ENCODE measurements around the gene UBR3. TPM values are rescaled to one million over a fixed set of nuclear protein-coding genes. Genes with fewer than 3 reads are reported as not detected.

The UBR3 gene
- total and polyA plus RNA-seq, 3 experiments from 2014 or later: 8.5 to 22.1 (median 21.9) TPM

DNA sequence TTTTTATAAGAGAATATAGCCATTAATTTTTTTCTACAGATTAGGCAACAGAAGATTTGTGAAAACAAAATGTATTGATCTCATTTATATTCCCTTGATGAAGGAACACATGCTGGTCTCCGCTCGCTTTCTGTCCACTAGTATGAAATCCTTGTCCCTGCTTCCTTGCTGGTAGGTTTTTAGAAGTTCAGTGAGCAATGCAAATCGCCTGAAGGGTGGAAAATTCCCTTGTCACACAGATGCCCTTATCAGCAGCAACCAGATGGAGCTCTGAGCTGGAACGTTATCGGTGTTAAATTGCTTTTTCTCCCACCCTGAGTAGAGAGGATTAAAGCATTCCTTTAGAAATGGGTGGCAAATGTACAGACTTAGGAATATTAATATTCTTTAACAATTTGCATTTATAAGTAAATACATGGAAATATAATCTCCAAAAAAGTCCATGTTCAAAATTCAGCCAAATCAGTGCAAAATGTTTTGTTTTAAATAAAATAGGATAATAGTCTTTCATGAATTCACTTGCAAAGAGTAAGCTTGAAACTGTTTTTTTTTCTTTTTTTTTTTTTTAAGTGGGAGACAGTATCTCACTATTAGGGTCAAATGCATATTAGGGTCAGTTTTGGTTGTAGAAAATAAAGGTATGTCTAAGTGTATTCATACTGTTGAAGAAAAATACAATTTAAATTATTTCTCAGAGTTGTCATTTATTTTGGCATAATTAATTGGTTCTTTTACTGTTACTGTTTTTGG lies 186.7 kb downstream of the UBR3 start:
- no peak overlapping the region for H3K4me3 ChIP-seq (ENCODE audit: low read length)
- no peaks in the 10 kb centered on the region for H3K36me3 ChIP-seq (ENCODE audit: insufficient read depth, low read length)
- H3K9me3 ChIP-seq (ENCODE audit: low read length): no peaks in the 10 kb centered on the region
- H3K27me3 Mint-ChIP-seq: no peaks in the 10 kb centered on the region
- no peaks in the 10 kb centered on the region for H3K4me1 Mint-ChIP-seq
- no peaks in the 10 kb centered on the region for H3K9me3 Mint-ChIP-seq
- CTCF ChIA-PET: no interaction called here
- no peaks in the 10 kb centered on the region for H3K27me3 ChIP-seq (ENCODE audit: insufficient read depth, low read length, poor library complexity, severe bottlenecking)
- POLR2A ChIA-PET: no interaction called here
- peaks cover 3 to 36% (median 24%) of the 10 kb centered on the region in 3 donors for H3K36me3 Mint-ChIP-seq
- H3K27ac ChIP-seq (ENCODE audit: low read depth, low read length): peak overlapping the region; percentile 64
- no peak overlapping the region for H3K27ac Mint-ChIP-seq
- DNase-seq: no peak
- H3K4me1 ChIP-seq (ENCODE audit: insufficient read depth, low read length): no peaks in the 10 kb centered on the region
- no peak overlapping the region for H3K4me3 Mint-ChIP-seq

DNA sequence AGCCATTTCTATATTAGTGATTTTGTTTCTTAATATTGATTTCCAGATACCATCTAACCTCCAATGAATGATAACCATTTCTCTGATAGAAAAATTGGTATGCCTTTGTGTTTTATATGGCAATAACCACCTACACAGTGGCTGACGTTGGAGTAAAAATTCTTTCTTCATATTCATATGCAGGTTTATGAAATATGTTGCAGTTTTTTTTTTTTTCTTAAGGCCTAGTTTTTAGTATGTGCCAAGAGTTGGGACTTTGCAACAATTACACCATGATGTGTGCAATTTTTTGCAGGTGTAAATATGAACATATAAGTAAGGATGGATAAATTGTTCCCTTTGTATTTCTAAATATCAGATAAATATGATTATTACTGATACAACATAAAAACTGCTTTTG lies 187.5 kb downstream of the UBR3 start:
- Histone ChIP-seq H3K9me3 (ENCODE audit: low read length) (no peaks in the 10 kb centered on the region), H3K27me3 (ENCODE audit: insufficient read depth, low read length, poor library complexity, severe bottlenecking) (no peaks in the 10 kb centered on the region), H3K4me1 (ENCODE audit: insufficient read depth, low read length) (no peaks in the 10 kb centered on the region), H3K4me3 (ENCODE audit: low read length) (no peak overlapping the region), H3K36me3 (ENCODE audit: insufficient read depth, low read length) (no peaks in the 10 kb centered on the region), H3K27ac (ENCODE audit: low read depth, low read length) (peak overlapping the region; percentile 64)
- POLR2A ChIA-PET: no interaction called here
- H3K9me3 Mint-ChIP-seq: no peaks in the 10 kb centered on the region
- H3K4me1 Mint-ChIP-seq: no peaks in the 10 kb centered on the region
- CTCF ChIA-PET: no interaction called here
- H3K27ac Mint-ChIP-seq: no peak overlapping the region
- peaks cover 3 to 37% (median 21%) of the 10 kb centered on the region in 3 donors for H3K36me3 Mint-ChIP-seq
- no peak for DNase-seq
- no peak overlapping the region for H3K4me3 Mint-ChIP-seq
- H3K27me3 Mint-ChIP-seq: no peaks in the 10 kb centered on the region

DNA sequence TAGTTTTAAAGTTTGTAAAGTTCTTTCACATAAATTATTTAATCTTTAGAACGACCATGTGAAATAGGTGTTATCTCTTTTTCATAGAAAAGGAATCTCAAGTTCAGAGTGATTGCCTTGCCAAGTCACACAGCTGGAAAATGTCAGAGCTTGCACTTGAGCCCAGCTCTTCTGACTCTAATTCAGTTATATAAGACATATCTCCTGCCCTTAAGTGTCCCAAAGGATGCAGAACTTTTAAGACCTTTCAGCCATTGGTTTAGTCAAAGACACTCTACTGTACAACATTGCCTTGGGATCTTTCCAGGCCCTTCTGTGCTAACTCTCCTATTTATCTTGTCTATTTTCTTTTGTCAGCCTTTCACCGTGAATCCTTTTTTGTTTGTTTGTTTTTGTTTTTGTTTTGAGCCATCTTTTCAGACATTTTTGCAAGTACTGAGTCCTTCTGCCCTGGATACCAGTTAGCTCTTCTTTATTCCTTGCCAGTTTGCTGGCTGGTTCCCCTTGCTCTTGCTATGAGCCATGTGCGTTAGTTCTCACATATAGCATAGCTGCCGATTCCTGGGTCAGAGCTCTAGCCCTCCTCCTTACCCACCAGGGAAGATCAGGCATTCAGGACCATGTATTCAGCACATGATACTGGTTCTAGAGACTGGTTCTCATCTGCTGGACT lies 190.7 kb downstream of the UBR3 start:
- Histone ChIP-seq H3K27ac (ENCODE audit: low read depth, low read length) (peak overlapping the region; percentile 19), H3K4me3 (ENCODE audit: low read length) (no peak overlapping the region), H3K27me3 (ENCODE audit: insufficient read depth, low read length, poor library complexity, severe bottlenecking) (no peaks in the 10 kb centered on the region), H3K36me3 (ENCODE audit: insufficient read depth, low read length) (no peaks in the 10 kb centered on the region), H3K4me1 (ENCODE audit: insufficient read depth, low read length) (no peaks in the 10 kb centered on the region), H3K9me3 (ENCODE audit: low read length) (no peaks in the 10 kb centered on the region)
- DNase-seq: no peak
- ChIA-PET POLR2A (no interaction called here), CTCF (no interaction called here)
- no peak overlapping the region for H3K4me3 Mint-ChIP-seq
- no peaks in the 10 kb centered on the region for H3K4me1 Mint-ChIP-seq
- no peak overlapping the region for H3K27ac Mint-ChIP-seq
- peaks cover 7 to 44% (median 20%) of the 10 kb centered on the region in 3 donors for H3K36me3 Mint-ChIP-seq
- H3K9me3 Mint-ChIP-seq: no peaks in the 10 kb centered on the region
- no peaks in the 10 kb centered on the region for H3K27me3 Mint-ChIP-seq

DNA sequence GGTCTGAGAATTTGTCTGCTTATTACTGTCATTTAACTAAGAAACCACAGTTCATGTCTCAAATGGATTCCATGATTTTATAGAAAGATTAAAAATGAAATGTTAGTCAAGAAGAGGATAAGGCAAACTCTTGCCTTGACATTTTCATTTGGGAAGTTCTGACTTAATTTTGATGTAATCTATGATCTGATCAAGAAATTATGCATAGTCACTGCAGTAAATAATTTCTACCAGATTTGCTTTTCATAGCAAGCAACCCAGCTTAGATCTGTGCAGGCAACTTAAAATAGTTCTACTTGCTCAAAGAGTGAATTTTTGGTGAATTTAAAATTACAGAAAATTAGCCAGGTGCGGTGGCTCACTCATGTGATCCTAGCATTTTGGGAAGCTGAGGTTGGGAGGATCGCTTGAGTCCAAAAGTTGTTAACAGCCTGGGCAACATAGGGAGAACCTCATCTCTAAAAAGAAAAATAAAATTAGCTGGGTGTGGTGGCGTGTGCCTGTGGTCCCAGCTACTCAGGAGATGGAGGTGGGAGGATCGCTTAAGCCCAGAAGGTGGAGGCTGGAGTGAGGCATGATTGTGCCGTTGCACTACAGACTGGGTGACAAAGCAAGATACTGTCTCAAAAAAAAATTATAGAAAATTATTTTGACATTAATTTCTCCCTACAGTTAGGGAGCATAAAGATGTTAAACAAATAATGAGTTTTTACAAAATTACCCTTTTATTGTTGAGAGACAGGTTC lies 192.0 kb downstream of the UBR3 start:
- Histone ChIP-seq H3K27ac (ENCODE audit: low read depth, low read length) (no peak overlapping the region), H3K4me3 (ENCODE audit: low read length) (no peak overlapping the region), H3K9me3 (ENCODE audit: low read length) (no peaks in the 10 kb centered on the region), H3K4me1 (ENCODE audit: insufficient read depth, low read length) (no peaks in the 10 kb centered on the region), H3K36me3 (ENCODE audit: insufficient read depth, low read length) (no peaks in the 10 kb centered on the region), H3K27me3 (ENCODE audit: insufficient read depth, low read length, poor library complexity, severe bottlenecking) (no peaks in the 10 kb centered on the region)
- no peaks in the 10 kb centered on the region for H3K27me3 Mint-ChIP-seq
- no peaks in the 10 kb centered on the region for H3K9me3 Mint-ChIP-seq
- peaks cover 9 to 43% (median 19%) of the 10 kb centered on the region in 3 donors for H3K36me3 Mint-ChIP-seq
- no peak for DNase-seq
- no peak overlapping the region for H3K27ac Mint-ChIP-seq
- ChIA-PET POLR2A (no interaction called here), CTCF (no interaction called here)
- H3K4me1 Mint-ChIP-seq: no peaks in the 10 kb centered on the region
- no peak overlapping the region for H3K4me3 Mint-ChIP-seq

DNA sequence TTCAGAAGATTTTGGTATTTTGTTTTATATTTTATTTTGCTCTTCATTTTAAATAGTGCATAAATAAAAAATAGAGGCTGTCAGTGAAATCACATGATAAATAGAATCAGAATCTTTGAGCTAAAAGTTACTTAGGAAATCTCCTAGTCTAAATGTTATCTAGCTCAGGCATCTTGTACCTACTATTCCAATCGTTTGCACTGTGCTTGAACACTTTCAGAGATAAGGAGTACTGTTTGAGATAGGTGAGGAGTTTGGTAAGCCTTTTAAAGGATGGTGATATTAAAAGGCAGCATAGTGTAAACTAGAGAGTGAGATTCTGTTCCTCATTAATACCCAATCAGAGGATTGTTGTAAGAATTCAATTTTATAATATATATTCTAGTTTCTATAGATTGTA lies 193.5 kb downstream of the UBR3 start:
- Histone ChIP-seq H3K4me1 (ENCODE audit: insufficient read depth, low read length) (no peaks in the 10 kb centered on the region), H3K27ac (ENCODE audit: low read depth, low read length) (no peak overlapping the region), H3K9me3 (ENCODE audit: low read length) (no peaks in the 10 kb centered on the region), H3K4me3 (ENCODE audit: low read length) (no peak overlapping the region), H3K36me3 (ENCODE audit: insufficient read depth, low read length) (no peaks in the 10 kb centered on the region), H3K27me3 (ENCODE audit: insufficient read depth, low read length, poor library complexity, severe bottlenecking) (no peaks in the 10 kb centered on the region)
- H3K4me3 Mint-ChIP-seq: no peak overlapping the region
- ChIA-PET CTCF (no interaction called here), POLR2A (no interaction called here)
- no peak overlapping the region for H3K27ac Mint-ChIP-seq
- peaks cover 9 to 42% (median 19%) of the 10 kb centered on the region in 3 donors for H3K36me3 Mint-ChIP-seq
- no peaks in the 10 kb centered on the region for H3K27me3 Mint-ChIP-seq
- H3K9me3 Mint-ChIP-seq: no peaks in the 10 kb centered on the region
- H3K4me1 Mint-ChIP-seq: no peaks in the 10 kb centered on the region
- DNase-seq: no peak

DNA sequence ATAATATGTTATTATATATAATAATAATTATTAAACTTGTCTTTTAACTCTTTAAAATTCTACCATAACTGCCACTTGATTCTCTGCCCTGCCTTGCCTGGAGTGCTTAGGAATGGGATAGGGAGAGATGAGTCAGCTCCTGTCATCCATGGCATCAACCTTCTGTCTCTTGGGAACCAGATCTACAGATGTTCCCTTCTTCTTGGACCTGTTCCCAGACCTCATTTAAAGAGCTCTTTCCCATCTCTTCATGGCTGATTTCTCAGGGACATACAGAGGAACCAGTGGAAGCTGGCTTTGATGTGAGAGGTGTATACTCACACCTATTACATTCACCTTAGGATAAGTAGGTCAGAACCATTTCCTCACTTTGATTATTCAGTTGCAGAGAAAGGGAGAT lies 195.4 kb downstream of the UBR3 start:
- H3K9me3 Mint-ChIP-seq: no peaks in the 10 kb centered on the region
- no peaks in the 10 kb centered on the region for H3K4me1 Mint-ChIP-seq
- ChIA-PET CTCF (no interaction called here), POLR2A (no interaction called here)
- Histone ChIP-seq H3K4me1 (ENCODE audit: insufficient read depth, low read length) (no peaks in the 10 kb centered on the region), H3K36me3 (ENCODE audit: insufficient read depth, low read length) (no peaks in the 10 kb centered on the region), H3K4me3 (ENCODE audit: low read length) (no peak overlapping the region), H3K27me3 (ENCODE audit: insufficient read depth, low read length, poor library complexity, severe bottlenecking) (no peaks in the 10 kb centered on the region), H3K27ac (ENCODE audit: low read depth, low read length) (no peak overlapping the region), H3K9me3 (ENCODE audit: low read length) (no peaks in the 10 kb centered on the region)
- no peaks in the 10 kb centered on the region for H3K27me3 Mint-ChIP-seq
- no peak overlapping the region for H3K27ac Mint-ChIP-seq
- peaks cover 9 to 40% (median 17%) of the 10 kb centered on the region in 3 donors for H3K36me3 Mint-ChIP-seq
- no peak overlapping the region for H3K4me3 Mint-ChIP-seq
- DNase-seq: no peak

DNA sequence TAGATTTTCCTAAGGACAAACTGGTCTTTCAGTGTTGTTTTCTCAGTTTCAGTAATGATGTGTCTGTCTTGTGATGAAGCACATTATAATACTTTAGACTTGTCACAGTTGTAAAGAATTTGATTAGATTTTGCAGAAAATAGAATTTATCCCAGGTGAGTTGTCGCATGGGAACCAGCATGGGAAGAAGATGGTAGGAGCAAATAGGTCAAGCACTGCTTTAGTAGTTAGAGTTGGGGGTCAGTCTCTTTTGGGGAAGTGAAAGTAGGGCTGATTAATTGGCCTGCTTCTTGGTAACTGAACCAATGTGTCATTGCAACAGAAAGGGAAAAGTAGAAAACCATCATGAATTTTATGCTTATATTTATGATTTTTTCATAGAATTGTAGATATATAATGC lies 197.5 kb downstream of the UBR3 start:
- Histone ChIP-seq H3K4me3 (ENCODE audit: low read length) (no peak overlapping the region), H3K27me3 (ENCODE audit: insufficient read depth, low read length, poor library complexity, severe bottlenecking) (no peaks in the 10 kb centered on the region)
- H3K36me3 Mint-ChIP-seq: peaks cover 9 to 39% (median 12%) of the 10 kb centered on the region in 3 donors

DNA sequence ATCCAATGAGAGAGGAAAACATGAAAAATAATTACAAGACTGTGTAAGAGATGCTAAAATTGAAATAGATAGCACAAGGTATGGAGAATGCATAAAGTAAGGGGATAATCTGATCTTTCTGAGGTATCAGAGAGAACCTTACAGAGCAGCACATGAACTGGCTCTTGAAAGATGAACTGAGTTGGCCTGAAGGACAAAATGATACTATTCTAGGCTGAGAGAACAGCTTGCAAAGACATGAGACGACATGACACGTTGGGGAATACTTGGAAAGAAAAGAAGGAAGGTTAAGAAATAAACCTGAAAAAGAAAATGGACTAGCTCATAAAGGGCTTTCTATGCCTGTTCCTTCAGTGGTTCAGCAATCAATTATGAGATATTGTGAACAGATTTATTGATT lies 198.0 kb downstream of the UBR3 start:
- Histone ChIP-seq H3K9me3 (ENCODE audit: low read length) (no peaks in the 10 kb centered on the region), H3K27ac (ENCODE audit: low read depth, low read length) (no peak overlapping the region), H3K4me3 (ENCODE audit: low read length) (no peak overlapping the region), H3K36me3 (ENCODE audit: insufficient read depth, low read length) (peaks cover 4% of the 10 kb centered on the region), H3K4me1 (ENCODE audit: insufficient read depth, low read length) (no peaks in the 10 kb centered on the region), H3K27me3 (ENCODE audit: insufficient read depth, low read length, poor library complexity, severe bottlenecking) (no peaks in the 10 kb centered on the region)
- no peak for DNase-seq
- CTCF ChIA-PET: no interaction called here
- Mint-ChIP-seq H3K27me3 (no peaks in the 10 kb centered on the region), H3K36me3 (peaks cover 14 to 39% (median 17%) of the 10 kb centered on the region in 3 donors), H3K4me3 (no peak overlapping the region), H3K27ac (no peak overlapping the region), H3K9me3 (no peaks in the 10 kb centered on the region), H3K4me1 (no peaks in the 10 kb centered on the region)
- POLR2A ChIA-PET: no interaction called here

More for the DNA sequence above, 197.5 kb downstream of the UBR3 start:
- ChIA-PET CTCF (no interaction called here), POLR2A (no interaction called here)
- Histone ChIP-seq H3K27ac (ENCODE audit: low read depth, low read length) (no peak overlapping the region), H3K4me1 (ENCODE audit: insufficient read depth, low read length) (no peaks in the 10 kb centered on the region), H3K9me3 (ENCODE audit: low read length) (no peaks in the 10 kb centered on the region), H3K36me3 (ENCODE audit: insufficient read depth, low read length) (no peaks in the 10 kb centered on the region)
- H3K4me1 Mint-ChIP-seq: no peaks in the 10 kb centered on the region
- H3K27ac Mint-ChIP-seq: no peak overlapping the region
- H3K4me3 Mint-ChIP-seq: no peak overlapping the region
- no peaks in the 10 kb centered on the region for H3K9me3 Mint-ChIP-seq
- no peaks in the 10 kb centered on the region for H3K27me3 Mint-ChIP-seq
- no peak for DNase-seq
